ENCODE measurements around the gene SCMH1.

DNA sequence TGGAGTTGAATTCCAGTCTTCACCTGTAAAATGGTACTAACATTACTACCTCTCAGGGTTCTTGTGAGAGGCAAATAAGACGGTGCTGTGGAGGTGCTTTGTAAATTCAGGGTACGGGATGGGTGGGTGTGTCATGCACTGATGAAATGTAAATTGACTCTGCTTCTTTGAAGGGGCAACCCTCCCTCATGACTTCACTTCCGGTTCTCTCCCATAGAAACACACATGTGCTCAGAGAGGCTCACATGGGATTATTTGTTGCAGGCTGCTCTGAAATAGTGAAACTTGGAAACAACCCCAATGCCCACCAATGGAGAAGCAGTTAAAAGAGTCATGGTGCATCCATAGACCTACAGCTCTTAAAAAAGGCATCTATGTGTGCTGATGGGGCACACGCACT is 44.9 kb upstream of the SCMH1 start:
- TF ChIP-seq, protein P1, sequence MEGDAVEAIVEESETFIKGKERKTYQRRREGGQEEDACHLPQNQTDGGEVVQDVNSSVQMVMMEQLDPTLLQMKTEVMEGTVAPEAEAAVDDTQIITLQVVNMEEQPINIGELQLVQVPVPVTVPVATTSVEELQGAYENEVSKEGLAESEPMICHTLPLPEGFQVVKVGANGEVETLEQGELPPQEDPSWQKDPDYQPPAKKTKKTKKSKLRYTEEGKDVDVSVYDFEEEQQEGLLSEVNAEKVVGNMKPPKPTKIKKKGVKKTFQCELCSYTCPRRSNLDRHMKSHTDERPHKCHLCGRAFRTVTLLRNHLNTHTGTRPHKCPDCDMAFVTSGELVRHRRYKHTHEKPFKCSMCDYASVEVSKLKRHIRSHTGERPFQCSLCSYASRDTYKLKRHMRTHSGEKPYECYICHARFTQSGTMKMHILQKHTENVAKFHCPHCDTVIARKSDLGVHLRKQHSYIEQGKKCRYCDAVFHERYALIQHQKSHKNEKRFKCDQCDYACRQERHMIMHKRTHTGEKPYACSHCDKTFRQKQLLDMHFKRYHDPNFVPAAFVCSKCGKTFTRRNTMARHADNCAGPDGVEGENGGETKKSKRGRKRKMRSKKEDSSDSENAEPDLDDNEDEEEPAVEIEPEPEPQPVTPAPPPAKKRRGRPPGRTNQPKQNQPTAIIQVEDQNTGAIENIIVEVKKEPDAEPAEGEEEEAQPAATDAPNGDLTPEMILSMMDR (IDR thresholded peaks at IDR 0.05), result no peak
- no peak for TF ChIP-seq POLR2A (IDR thresholded peaks at IDR 0.05)
- TF ChIP-seq EP300 (IDR thresholded peaks at IDR 0.05), result no peak
